Measurements from ENCODE around the gene KIF6.

Gene KIF6

GRCh38 chr6:39665861-39666260 is 59.3 kb downstream of the KIF6 start:
- DNase-seq (ENCODE audit: low read depth): no peak

- no peak for DNase-seq (ENCODE audit: low read depth)
Observed at GRCh38 chr6:39664173-39664572, 61.0 kb downstream of the KIF6 start.

- DNase-seq (ENCODE audit: low read depth): no peak
Observed at GRCh38 chr6:39657355-39658135, 67.7 kb downstream of the KIF6 start.

- no peak for DNase-seq (ENCODE audit: low read depth)
Observed at GRCh38 chr6:39654121-39654520, 71.1 kb downstream of the KIF6 start.

- DNase-seq (ENCODE audit: low read depth): no peak
Observed at GRCh38 chr6:39653612-39654011, 71.6 kb downstream of the KIF6 start.

- no peak for DNase-seq (ENCODE audit: low read depth)
Observed at GRCh38 chr6:39649996-39650395, 75.2 kb downstream of the KIF6 start.

GRCh38 chr6:39646751-39647420 is 78.3 kb downstream of the KIF6 start:
- no peak for DNase-seq (ENCODE audit: low read depth)

GRCh38 chr6:39642270-39642669 is 82.9 kb downstream of the KIF6 start:
- no peak for DNase-seq (ENCODE audit: low read depth)

- DNase-seq (ENCODE audit: low read depth): no peak
Observed at GRCh38 chr6:39638126-39638822, 86.9 kb downstream of the KIF6 start.

- DNase-seq (ENCODE audit: low read depth): no peak
Observed at GRCh38 chr6:39634646-39635341, 90.4 kb downstream of the KIF6 start.

GRCh38 chr6:39625209-39625608 is 100.0 kb downstream of the KIF6 start:
- no peak for DNase-seq (ENCODE audit: low read depth)

GRCh38 chr6:39623750-39624149 is 101.5 kb downstream of the KIF6 start:
- no peak for DNase-seq (ENCODE audit: low read depth)

- DNase-seq (ENCODE audit: low read depth): no peak
Observed at GRCh38 chr6:39617520-39617919, 107.7 kb downstream of the KIF6 start.

- DNase-seq (ENCODE audit: low read depth): no peak
Observed at GRCh38 chr6:39617026-39617425, 108.2 kb downstream of the KIF6 start.

GRCh38 chr6:39615622-39616021 is 109.6 kb downstream of the KIF6 start:
- no peak for DNase-seq (ENCODE audit: low read depth)

GRCh38 chr6:39614393-39614950 is 110.7 kb downstream of the KIF6 start:
- no peak for DNase-seq (ENCODE audit: low read depth)

- no peak for DNase-seq (ENCODE audit: low read depth)
Observed at GRCh38 chr6:39610221-39610620, 115.0 kb downstream of the KIF6 start.

GRCh38 chr6:39608652-39609345 is 116.4 kb downstream of the KIF6 start:
- no peak for DNase-seq (ENCODE audit: low read depth)

GRCh38 chr6:39602601-39603519 is 122.3 kb downstream of the KIF6 start:
- no peak for DNase-seq (ENCODE audit: low read depth)

- no peak for DNase-seq (ENCODE audit: low read depth)
Observed at GRCh38 chr6:39599973-39600372, 125.2 kb downstream of the KIF6 start.

All from stimulated activated CD8-positive, alpha-beta memory T cell treated with anti-CD3 and anti-CD28 coated beads, Interleukin-7, amount 100 ng/mL, for 24 hours (primary cell).